GM18499 (cell line): Measurements from ENCODE around the gene DENND1A.

ENCODE experiments used
- ATAC-seq: cut with Tn5 transposase; IDR thresholded peaks from one replicate; pipeline ENCODE4 v1.9.1; 2021; ENCODE audit warnings: moderate number of reproducible peaks; ENCODE audit not compliant: insufficient read depth, unreplicated experiment

Gene DENND1A

DNA sequence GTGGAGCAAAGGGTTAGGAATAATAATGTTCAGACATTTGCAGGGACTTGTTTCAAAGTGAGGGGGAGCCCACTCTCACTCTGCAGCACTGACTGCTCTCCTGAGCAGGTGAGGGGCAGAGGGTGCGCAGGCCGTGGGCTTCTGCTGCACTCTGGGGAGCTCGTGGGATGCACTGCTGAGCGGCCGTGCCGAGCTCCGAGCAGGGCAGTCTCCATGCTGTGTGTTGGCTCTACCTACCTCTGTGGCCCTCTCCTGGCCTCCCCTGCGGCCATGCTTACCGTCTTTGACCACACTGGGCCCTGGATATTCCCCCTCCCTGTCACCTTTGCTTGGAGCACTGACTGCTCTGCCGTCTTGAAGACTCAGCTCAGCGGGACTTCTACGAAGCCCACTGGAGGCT lies 540.2 kb downstream of the DENND1A start:
- ATAC-seq, result no peak

GRCh38 chr9:123389070-123389469 lies 540.9 kb downstream of the DENND1A start:
- no peak for ATAC-seq

DNA sequence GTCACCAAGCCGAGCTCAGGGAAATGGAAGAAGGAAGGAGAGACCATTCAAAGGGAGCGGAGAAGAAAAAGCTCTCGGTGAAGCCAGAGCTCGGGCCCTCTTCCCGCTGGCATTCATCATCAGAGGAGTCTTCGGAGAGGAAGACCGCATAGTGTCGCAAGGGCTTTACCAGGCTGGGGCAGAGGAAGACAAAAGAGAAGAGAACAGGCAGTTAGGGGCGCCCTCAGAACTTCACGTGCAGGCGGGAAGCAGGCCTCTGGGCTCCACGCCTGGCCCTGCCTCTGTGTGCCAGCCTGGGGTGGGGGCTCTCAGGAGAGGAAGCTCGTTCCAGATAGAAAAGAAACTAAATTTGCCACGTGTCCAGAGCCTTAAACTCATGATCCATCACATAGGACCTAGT lies 542.2 kb downstream of the DENND1A start:
- no peak for ATAC-seq

DNA sequence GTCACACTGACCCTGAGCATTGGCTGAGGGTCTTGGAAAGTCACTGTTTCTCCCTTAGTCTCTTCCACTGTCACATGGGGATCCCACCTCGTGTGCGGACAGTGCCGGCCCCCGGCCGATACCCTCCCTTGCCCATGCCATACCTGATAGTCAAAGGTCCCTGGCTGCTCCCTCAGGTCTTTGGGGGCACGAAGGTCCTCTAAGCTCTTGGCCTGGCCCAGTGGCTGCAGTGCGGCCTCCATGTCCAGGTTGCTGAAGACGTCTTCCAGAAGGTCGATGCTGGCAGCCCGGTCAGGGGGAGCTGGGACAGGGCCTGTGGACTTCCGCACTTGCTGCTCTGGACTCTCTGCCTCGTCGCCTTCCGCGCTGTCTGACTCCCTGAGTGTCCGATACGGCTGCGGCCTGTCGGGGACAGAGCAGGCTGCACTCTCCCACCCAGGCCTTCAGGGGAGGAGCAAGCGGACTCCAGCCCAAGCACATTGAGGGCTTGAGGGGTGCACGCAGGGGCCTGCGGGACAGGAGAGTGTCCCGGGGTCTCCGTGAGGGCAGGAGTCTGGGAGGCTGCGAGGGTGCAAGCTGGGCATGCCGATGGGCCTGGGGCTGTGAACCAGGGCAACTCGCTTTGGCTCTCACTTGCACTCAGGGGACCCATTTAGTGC lies 546.3 kb downstream of the DENND1A start:
- no peak for ATAC-seq

DNA sequence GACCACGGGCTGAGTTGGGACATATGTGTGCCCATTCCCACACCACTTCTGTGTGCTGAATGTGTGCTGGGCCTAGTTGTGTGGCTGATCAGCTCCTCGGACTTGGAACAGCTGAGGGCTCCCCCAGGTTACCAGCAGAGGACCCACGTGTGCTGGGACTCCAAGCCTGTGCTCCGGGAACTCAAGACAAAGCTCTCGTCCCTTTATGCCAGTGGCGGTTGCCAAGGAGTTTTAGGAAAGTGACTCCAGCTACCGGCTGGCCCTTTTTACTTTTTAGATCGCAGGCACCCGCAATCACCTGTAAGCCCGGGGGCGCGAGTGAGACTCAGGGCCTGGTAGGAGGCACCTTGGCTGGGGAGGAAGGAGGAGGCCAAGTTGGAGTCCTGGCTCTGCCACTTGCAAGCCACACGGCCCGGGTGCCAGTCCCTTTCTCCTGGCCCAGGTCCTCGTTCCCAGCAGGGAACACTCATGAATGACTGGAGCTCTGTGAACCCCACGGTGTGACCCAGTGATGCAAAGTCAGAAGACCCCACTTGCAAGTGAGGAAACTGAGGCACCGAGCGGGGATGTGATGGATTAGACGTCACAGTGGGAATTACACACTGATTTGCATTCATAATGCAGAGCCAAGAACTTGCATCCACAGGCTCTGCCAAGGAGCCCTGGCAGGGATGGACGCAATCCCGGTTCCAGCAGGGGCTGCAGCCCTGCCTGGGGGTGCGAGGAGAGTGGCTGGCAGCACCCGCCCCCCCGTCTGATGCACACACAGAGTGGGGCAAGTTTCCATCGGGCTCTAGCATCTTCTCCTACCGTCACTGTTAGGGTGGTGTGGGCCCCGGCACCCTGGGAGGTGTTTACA lies 547.0 kb downstream of the DENND1A start:
- ATAC-seq, result no peak

DNA sequence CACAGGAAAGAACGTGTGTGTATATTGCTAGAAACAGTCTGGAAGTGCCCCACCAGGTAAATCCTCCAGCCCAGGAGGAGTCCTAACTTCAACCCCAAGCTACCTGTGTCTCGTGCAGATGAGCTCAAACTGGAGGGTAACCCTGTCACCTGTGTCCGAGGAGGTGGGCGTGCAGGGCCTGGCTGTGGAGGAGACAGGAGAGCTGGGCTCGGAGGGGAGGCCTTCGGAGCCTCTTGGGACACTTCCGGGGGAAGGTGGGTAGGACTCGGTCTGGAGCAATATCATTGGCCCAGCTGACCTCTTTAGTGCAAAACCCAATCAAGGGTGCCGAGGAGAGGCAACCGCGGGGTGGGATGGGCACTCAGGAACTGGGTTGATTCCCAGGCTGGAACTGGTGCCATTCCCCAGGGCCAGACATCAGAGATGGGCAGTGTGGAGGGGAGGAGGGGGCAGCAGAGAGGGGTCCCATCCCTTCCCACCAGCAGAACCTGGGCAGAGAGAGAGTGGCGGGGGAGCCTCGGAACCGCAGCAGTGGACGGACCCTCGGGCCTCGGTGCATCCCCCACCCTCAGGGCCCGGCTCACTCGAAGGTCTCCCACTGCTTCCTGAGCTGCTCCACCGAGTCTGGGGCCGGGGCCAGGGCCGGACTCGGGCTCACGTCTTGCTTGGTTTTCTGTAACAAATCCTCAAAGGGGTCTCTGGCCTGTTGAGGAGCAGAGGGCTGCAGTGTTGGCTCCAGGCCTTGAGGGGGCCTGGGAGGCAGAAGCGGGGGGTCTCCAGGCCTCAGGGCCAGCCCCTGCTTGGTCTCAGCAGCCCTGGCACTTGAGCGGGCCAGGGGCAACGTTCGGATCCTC lies 548.8 kb downstream of the DENND1A start:
- ATAC-seq, result no peak

- no peak for ATAC-seq
These were observed 550.8 kb downstream of the DENND1A start for GRCh38 chr9:123378956-123379660.

- no peak for ATAC-seq
These were observed 551.9 kb downstream of the DENND1A start for GRCh38 chr9:123378025-123378424.

DNA sequence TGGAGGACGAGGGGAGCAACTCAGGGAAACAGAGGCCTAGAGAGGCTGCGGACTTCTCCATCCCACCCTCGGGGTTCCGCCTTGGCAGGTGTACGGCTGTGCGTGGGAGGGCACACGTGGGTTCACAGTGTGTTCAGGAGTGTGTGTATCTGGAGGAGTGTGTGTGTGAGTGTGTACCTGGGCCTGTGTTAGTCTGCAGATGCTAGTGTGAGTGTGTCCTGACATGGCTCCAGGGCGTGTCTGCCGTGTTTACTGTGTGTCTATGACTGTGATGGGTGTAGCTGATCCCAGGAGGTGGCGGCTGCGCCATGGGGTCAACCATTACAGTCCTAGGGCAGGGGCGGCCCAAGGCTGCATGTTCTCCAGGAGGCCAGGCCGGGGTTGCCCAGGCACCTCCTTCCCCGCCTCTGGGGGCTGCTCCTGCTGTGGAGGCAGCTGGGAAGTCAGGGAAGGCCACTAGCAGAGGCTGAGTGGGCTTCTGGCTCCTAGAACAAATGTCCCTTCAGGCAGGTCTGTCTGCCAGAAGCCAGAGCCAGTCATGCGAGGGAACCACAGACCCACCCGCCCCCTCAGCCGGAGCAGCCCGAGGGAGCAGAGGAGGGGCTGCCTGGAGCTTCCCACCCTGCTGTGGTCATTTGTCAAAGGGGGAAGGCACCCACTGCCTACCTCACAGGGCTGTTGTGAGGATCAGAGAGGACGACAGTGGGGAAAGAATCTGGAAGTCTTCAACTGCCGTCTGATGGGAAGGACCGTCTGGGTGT lies 552.5 kb downstream of the DENND1A start:
- no peak for ATAC-seq

DNA sequence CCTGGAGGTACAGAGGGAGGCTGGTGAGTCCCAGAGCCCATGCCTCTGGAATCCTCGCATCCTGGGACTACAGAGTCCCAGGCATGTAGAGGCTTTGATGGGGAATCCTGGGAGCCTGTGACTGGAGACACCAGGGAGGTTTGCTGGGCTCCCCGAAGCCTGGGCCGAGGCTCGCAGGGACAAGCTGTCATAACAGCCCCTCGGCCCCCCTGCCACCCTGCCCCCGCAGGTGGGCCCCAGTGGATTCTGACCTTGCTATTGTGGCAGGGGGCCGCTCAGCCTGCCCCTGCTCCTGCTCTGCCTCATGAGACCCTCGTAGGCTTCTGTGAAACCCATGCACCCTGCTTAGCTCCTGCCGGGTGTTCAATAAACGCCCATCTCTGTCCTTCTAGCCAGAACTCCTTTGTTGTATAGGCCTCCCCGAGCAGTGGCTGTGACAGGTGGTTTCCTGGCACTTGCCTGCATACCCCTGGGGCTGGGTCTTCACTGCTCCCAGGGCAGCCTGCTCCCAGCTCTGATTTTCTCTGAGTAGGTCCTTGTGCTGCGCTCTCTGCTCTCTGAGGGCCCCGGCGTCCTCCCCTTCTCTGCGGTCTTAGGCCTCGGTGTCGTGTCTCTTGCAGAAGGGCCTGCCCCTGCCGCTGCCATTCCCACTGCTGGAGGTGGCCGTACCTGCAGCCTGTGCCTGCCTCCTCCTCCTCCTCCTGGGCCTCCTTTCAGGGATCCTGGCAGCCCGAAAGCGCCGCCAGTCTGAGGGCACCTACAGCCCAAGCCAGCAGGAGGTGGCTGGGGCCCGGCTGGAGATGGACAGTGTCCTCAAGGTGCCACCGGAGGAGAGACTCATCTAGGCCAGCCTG lies 553.5 kb downstream of the DENND1A start:
- ATAC-seq, result no peak

DNA sequence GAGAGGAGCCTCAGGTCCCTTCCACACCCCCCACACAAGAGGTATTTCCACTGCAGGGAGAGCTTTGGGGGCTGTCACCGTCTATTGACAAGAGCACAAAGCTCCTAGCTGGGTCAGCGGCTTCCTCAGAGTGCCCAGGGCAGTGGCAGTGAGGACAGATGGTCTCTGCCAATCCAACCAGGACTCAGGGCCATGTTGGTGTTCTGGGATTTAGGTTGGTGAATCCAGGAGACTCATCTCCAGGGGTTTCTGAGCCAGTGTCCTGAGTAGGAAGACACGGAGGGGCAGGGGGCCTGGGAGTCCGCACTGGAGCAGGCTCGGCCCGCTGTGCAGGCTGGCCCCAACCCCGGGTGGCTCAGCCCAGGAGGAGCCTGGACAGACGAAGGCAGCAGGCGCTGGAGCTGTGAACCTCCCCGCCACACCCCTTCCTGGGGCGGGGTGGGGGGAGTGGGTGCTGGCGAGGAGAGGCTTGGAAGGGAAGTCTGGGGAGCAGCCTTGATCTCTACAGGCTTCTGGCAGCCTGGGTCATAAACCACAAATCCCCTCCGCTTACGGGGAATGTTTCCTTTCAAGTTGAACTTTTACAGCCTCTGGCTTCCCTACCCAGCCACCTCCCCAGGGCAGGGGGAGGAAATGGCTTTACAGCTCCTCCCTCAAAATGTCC lies 554.3 kb downstream of the DENND1A start:
- ATAC-seq, result no peak

GRCh38 chr9:123373946-123374345 lies 556.0 kb downstream of the DENND1A start:
- ATAC-seq, result no peak

DNA sequence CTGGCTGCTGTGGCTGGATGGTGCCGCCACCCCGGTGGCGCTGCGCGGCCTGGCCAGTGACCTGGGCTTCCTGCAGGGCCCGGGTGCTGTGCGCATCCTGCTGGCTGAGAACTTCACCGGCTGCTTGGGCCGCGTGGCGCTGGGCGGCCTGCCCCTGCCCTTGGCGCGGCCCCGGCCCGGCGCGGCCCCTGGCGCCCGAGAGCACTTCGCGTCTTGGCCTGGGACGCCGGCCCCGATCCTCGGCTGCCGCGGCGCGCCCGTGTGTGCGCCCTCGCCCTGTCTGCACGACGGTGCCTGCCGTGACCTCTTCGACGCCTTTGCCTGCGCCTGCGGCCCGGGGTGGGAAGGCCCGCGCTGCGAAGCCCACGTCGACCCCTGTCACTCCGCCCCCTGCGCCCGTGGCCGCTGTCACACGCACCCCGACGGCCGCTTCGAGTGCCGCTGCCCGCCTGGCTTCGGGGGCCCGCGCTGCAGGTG lies 556.4 kb downstream of the DENND1A start:
- ATAC-seq, result no peak

DNA sequence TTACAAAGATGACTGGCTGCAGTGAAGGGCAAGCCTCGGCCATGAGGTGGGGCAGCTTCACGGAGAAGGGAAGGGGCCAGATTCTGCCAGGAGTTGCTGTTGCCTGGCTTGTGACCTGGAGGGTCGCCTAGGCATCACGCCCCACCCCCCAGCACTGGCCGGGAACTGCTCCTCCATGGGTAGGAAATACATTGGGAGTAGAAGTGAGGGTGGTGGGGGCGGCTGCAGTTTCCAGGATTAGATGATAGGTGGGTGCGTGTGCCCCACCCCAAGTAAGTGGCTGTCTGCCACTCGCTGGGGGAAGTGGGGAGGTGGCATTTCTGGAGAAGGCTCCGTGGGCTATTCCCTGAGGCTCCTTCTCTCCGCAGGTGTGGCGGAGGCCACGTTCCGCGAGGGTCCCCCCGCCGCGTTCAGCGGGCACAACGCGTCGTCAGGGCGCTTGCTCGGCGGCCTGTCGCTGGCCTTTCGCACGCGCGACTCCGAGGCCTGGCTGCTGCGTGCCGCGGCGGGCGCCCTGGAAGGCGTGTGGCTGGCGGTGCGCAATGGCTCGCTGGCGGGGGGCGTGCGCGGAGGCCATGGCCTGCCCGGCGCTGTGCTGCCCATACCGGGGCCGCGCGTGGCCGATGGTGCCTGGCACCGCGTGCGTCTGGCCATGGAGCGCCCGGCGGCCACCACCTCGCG lies 557.0 kb downstream of the DENND1A start:
- ATAC-seq, result no peak

- ATAC-seq, result no peak
These were observed 557.9 kb downstream of the DENND1A start for GRCh38 chr9:123371805-123372590.

- ATAC-seq, result no peak
These were observed 558.7 kb downstream of the DENND1A start for GRCh38 chr9:123371228-123371584.
